Hair follicle dermal papilla cell (primary cell): Measurements from ENCODE around the gene BEST2. TPM values are rescaled to one million over a fixed set of nuclear protein-coding genes. Genes with fewer than 3 reads are reported as not detected.

ENCODE experiments used
- small RNA-seq: library from RNA; depleted of rRNA; stranded (forward); fragments of <200 nt; gene quantifications from one replicate; pipeline ENCODE3, GENCODE V24; 2012
- total RNA-seq: library from RNA; depleted of rRNA; stranded (reverse); fragments of >200 nt; gene quantifications from 2 replicates; pipeline ENCODE4 v1.2.3, GENCODE V29; 2012

Gene BEST2
- not detected in 2 replicates for total RNA-seq

GRCh38 chr19:12751635-12752034 is at the start of gene BEST2:
Gene BEST2 (plus strand): TSS chr19:12751791. CDS start chr19:12752593, 802 bp downstream.

GRCh38 chr19:12723641-12724426 is 27.8 kb upstream of the BEST2 start, which contains the start of gene TNPO2:
Gene TNPO2 (minus strand): TSS chr19:12723932. CDS start chr19:12720977, 2,955 bp downstream.

DNA sequence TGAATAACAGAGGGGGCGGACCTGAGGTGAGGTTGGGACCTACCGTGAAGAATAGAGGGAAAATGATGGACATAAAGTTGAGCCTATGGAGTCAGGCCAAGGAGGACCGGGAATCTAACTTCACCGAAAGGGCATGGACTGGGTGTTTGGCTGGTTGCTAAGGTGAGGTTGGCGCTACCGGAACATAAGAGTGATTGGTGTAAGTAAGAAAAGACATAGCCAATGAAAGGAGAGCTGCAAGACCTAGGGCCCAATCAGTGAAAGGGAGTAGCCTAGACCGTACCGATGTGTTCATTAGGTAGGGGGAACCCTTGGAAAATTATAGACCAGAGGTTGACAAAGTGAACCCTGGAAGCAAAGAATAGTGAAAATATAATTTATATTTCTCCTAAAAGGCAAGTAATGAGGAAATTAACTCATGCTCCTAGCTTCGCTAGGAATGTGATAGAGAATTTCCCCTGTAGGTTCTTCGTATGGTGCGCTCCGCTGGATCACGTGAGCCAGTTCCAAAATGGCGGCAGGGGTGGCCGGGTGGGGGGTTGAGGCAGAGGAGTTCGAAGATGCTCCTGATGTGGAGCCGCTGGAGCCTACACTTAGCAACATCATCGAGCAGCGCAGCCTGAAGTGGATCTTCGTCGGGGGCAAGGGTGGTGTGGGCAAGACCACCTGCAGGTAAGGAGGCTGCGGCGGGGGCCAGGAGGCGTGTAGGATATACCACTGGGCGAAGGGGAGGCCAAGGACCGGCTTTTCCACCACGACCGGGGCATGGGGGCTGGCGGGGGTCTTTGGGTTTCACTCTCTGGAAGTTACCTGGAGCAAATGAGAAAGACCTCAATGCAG is 14.4 kb upstream of the BEST2 start, which contains the start of gene GET3:
Gene GET3, plus strand, starts transcription at position 503 of the 840 bp plus-strand sequence. Its CDS starts 9 bp downstream, at position 512.

DNA sequence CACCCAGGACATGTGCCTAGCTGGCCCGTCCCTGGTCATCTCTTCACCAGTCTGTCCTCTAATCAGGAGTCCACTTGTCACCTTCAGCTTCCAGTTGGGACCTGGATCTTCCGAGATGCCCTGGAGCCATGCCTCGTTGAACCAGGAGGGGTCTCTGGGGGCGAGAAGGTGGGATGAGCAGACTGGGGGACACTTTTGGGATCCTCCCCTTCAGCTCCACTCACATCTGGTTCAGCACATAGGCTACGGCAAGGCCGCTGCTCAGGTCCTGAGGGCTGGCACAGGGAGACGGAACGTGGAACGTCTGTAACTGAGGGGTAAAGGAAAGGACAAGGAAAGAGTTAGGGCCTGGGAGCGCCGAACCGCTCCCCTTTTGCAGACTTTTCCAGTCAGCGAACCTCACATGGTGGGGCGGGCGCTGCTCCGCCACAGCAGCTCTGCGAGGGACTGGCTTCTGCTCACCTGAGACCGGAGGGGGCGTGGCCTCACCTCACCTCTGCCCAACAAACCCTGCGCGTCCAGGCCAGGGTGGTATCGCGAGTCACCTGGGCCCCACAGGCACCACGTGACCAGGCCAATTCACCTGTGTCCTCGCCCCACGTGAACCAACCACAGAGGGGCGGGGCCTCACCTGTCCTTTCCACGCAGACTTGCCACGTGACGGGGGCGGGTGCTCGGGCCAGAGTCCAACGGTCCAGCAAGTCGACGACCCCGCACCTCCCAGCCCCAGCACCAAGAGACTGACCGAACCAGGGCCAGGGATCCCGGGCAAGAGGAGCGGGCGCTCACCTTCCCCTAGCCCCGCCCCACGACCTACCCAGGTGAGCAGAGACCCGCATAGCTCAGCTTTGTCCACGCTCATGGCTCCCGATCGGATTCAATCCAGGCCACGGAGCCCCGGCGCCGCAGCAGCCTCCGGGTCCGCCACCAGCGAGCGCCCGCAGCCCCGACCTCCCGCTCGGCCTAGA is 23.3 kb downstream of the BEST2 start, which contains the start of gene HOOK2:
Gene HOOK2, minus strand, starts transcription at position 965 of the 968 bp plus-strand sequence. Its CDS starts 103 bp downstream, at position 862.

GRCh38 chr19:12791345-12792050 is 39.9 kb downstream of the BEST2 start, which contains the start of gene JUNB:
Gene JUNB (plus strand): TSS chr19:12791486. CDS start chr19:12791772, 286 bp downstream.

DNA sequence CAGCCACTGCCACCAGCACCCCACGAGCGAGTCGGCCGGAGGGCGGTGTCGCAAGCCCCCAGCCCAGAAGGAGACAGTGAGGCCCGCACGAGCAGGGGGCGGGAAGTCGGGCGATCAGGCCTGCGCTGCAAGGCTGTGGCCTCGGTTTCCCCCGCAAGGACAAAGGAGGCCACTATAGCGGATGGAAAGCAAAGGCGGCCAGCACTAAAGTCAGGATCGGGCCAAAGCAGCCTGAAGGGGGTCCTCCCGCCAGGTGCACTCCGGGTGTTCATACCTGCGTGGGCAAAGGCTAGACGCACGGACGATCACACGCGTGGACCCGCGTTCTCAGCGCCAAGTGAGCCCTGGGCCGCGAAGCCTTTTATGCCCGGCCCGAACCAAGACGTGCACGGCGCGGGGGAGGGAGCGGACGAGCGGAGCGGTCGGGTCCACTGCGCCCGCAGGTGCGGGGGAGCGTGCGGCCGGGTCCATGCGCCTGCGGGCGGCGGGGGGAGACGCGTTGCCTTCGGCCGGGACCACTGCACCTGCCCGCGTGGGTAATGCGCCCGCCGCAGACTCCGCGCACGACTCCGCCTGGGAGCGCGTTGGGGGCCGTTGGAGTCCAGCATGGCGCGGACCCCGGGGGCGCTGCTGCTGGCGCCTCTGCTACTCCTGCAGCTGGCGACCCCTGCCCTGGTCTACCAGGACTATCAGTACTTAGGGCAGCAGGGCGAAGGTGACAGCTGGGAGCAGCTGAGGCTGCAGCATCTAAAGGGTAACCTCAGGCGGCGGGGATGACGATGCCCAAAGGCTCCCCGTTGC is 50.1 kb downstream of the BEST2 start, which contains the start of the genes PRDX2 and THSD8:
Gene PRDX2, minus strand, starts transcription at position 335 of the 801 bp plus-strand sequence. CDS start 539 bp downstream, outside the sequence.
Gene THSD8, plus strand, starts transcription at position 604 of the 801 bp plus-strand sequence. Its CDS starts 3 bp downstream, at position 607.

GRCh38 chr19:12806242-12807081 is 54.9 kb downstream of the BEST2 start, which contains the start of gene RNASEH2A:
Gene RNASEH2A (plus strand): TSS chr19:12806584. CDS start chr19:12806674, 90 bp downstream.

Small RNA genes lying within 50 kb of the gene (small RNA-seq; reads per million reads assigned to genes)
- gene MIR5684 (2.4 reads per million, percentile 53 among the genes with 10 or more reads in this experiment), gene SNORD41 (19.5 reads per million, percentile 95 among the genes with 10 or more reads in this experiment)

Other genes with a start within 250 kb of the BEST2 start
- gene ZNF564, start 200.3 kb upstream of the BEST2 start, total RNA-seq = 6.9 and 10.5 TPM in 2 replicates
- 5.8 and 6.5 TPM in 2 replicates for gene ZNF490, start 141.0 kb upstream of the BEST2 start, total RNA-seq
- gene ZNF791, start 140.9 kb upstream of the BEST2 start, total RNA-seq = 16.0 and 18.3 TPM in 2 replicates
- gene MAN2B1, start 85.0 kb upstream of the BEST2 start, total RNA-seq = 48.8 and 55.5 TPM in 2 replicates
- gene WDR83, start 85.0 kb upstream of the BEST2 start, total RNA-seq = 6.7 and 8.4 TPM in 2 replicates
- gene DHPS, start 69.9 kb upstream of the BEST2 start, total RNA-seq = 49.5 and 58.8 TPM in 2 replicates
- not detected in 2 replicates for gene GNG14, start 63.8 kb upstream of the BEST2 start, total RNA-seq
- 10.4 and 12.3 TPM in 2 replicates for gene FBXW9, start 55.2 kb upstream of the BEST2 start, total RNA-seq
- gene TNPO2, start 27.9 kb upstream of the BEST2 start, total RNA-seq = 51.8 and 60.7 TPM in 2 replicates
- 90.7 and 109 TPM in 2 replicates for gene TRIR, start 17.1 kb upstream of the BEST2 start, total RNA-seq
- gene GET3, start 14.3 kb upstream of the BEST2 start, total RNA-seq = 74.2 and 91.0 TPM in 2 replicates
- 18.3 and 18.8 TPM in 2 replicates for gene HOOK2, start 23.8 kb downstream of the BEST2 start, total RNA-seq
- gene JUNB, start 39.7 kb downstream of the BEST2 start, total RNA-seq = 175 and 240 TPM in 2 replicates
- gene PRDX2, start 50.0 kb downstream of the BEST2 start, total RNA-seq = 140 TPM in 2 replicates
- gene THSD8, start 50.3 kb downstream of the BEST2 start, total RNA-seq = not detected in 2 replicates
- 3.7 and 6.2 TPM in 2 replicates for gene RNASEH2A, start 54.8 kb downstream of the BEST2 start, total RNA-seq
- gene RTBDN, start 82.8 kb downstream of the BEST2 start, total RNA-seq = not detected in 2 replicates
- 0.16 and 0.36 TPM in 2 replicates for gene MAST1, start 86.7 kb downstream of the BEST2 start, total RNA-seq
- gene DNASE2, start 129.7 kb downstream of the BEST2 start, total RNA-seq = 32.3 and 33.5 TPM in 2 replicates
- not detected in 2 replicates for gene KLF1, start 135.4 kb downstream of the BEST2 start, total RNA-seq
- gene GCDH, start 139.4 kb downstream of the BEST2 start, total RNA-seq = 28.9 and 41.5 TPM in 2 replicates
- 0.24 TPM in 1 of 2 replicates, not detected in the other for gene SYCE2, start 167.5 kb downstream of the BEST2 start, total RNA-seq
- gene FARSA, start 181.9 kb downstream of the BEST2 start, total RNA-seq = 44.5 and 46.8 TPM in 2 replicates
- gene CALR, start 186.8 kb downstream of the BEST2 start, total RNA-seq = 2,301 and 2,540 TPM in 2 replicates
- 94.6 and 95.3 TPM in 2 replicates for gene RAD23A, start 194.1 kb downstream of the BEST2 start, total RNA-seq
- 12.0 and 17.6 TPM in 2 replicates for gene GADD45GIP1, start 205.4 kb downstream of the BEST2 start, total RNA-seq
- gene DAND5, start 217.8 kb downstream of the BEST2 start, total RNA-seq = 0.65 and 0.85 TPM in 2 replicates
- gene NFIX, start 243.7 kb downstream of the BEST2 start, total RNA-seq = 135 and 155 TPM in 2 replicates